Small intestine (tissue), 7 donors: Measurements from ENCODE around the gene HS6ST2. TPM values are rescaled to one million over a fixed set of nuclear protein-coding genes. Genes with fewer than 3 reads are reported as not detected.
A peak's percentile ranks its signal among the peaks of the same experiment; 100 is the strongest.

ENCODE experiments used
- DNase-seq, 2 donors: peaks; one replicate each; pipeline versions ENCODE4 v3.0.0 to v3.0.0-alpha.2; 2013
- FAIRE-seq: peaks from 2 replicates; lab custom pipeline; 2012; peaks lifted over from hg19 to GRCh38; lab: Jason Lieb, UNC
- H3K27ac ChIP-seq, 3 donors: one replicate each; pipeline ENCODE4 v1.5.1; 2013; ENCODE audit warnings: low read length in 2 of 3, mild to moderate bottlenecking in 2 of 3, control low read depth in 1 of 3, inconsistent platforms in 1 of 3, low read depth in 1 of 3, moderate library complexity in 1 of 3
- H3K27me3 ChIP-seq, 3 donors: one replicate each; pipeline ENCODE4 v1.6.1; 2013; ENCODE audit warnings: low read length in 3 of 3, inconsistent platforms in 1 of 3; ENCODE audit not compliant: control insufficient read depth in 3 of 3, insufficient read depth in 3 of 3
- H3K36me3 ChIP-seq, 3 donors: one replicate each; pipeline ENCODE4 v1.6.1; 2013; ENCODE audit warnings: low read length in 3 of 3, inconsistent platforms in 1 of 3, low read depth in 1 of 3, mild to moderate bottlenecking in 1 of 3, moderate library complexity in 1 of 3; ENCODE audit not compliant: control insufficient read depth in 3 of 3, insufficient read depth in 2 of 3
- H3K4me1 ChIP-seq, 3 donors: one replicate each; pipeline ENCODE4 v1.6.1; 2013; ENCODE audit warnings: low read length in 2 of 3, inconsistent platforms in 1 of 3, low read depth in 1 of 3, mild to moderate bottlenecking in 1 of 3, moderate library complexity in 1 of 3; ENCODE audit not compliant: control insufficient read depth in 3 of 3, insufficient read depth in 2 of 3
- H3K4me3 ChIP-seq, 3 donors: one replicate each; pipeline ENCODE4 v1.5.1; 2013; ENCODE audit warnings: low read length in 3 of 3, control low read depth in 1 of 3, inconsistent platforms in 1 of 3, low read depth in 1 of 3, mild to moderate bottlenecking in 1 of 3, moderate library complexity in 1 of 3
- H3K9me3 ChIP-seq, 2 donors: one replicate each; pipeline ENCODE4 v1.6.1; 2013; ENCODE audit warnings: low read depth in 1 of 2, low read length in 1 of 2; ENCODE audit not compliant: control insufficient read depth in 2 of 2, insufficient read depth in 1 of 2
- WGBS, 3 donors: extraction: QIAGEN DNeasy Blood & Tissue Kit; methylation state at CpG; one replicate each; pipeline ENCODE4 v1.1.7; 2013; 5-methylcytosine and 5-hydroxymethylcytosine counted together
- polyA plus RNA-seq, 4 donors: library from polyadenylated mRNA; stranded (reverse) in 3 of 4; unstranded in 1 of 4; fragments of 200-250 nt in 3 of 4; fragments of 120-200 nt in 1 of 4; gene quantifications; one replicate each; pipeline versions ENCODE4 v1.2.1 to v1.2.3, GENCODE V29; 2013
- donor health status: healthy with polysubstance abuse.
- donor health status: control.
- donor health status: control.
- donor health status: Bipolar disorder and iron deficiency.
- donor health status: healthy.

The HS6ST2 gene
- polyA plus RNA-seq, 4 donors, result 0.12 to 0.55 TPM; not detected in 2

- DNase-seq, result no peak
- no peaks in the 10 kb centered on the region for H3K27me3 ChIP-seq
- 70 to 88% (median 78%) methylated on average over 5 of the region's 5 CpGs for WGBS, 3 donors
- no peak overlapping the region for H3K4me3 ChIP-seq
- H3K36me3 ChIP-seq, result no peaks in the 10 kb centered on the region
- no peaks in the 10 kb centered on the region for H3K4me1 ChIP-seq
- no peak overlapping the region for H3K27ac ChIP-seq
- FAIRE-seq, result no peak
- H3K9me3 ChIP-seq, result no peaks in the 10 kb centered on the region
Measured at GRCh38 chrX:132613801-132614200, 344.6 kb downstream of the HS6ST2 start.

GRCh38 chrX:132612821-132613564 lies 345.4 kb downstream of the HS6ST2 start:
- Histone ChIP-seq H3K4me1 (no peaks in the 10 kb centered on the region), H3K9me3 (no peaks in the 10 kb centered on the region), H3K27ac (no peak overlapping the region), H3K4me3 (no peak overlapping the region), H3K36me3 (no peaks in the 10 kb centered on the region), H3K27me3 (no peaks in the 10 kb centered on the region)
- FAIRE-seq (no peak), DNase-seq (peak; percentile 30 to 35)
- 51 to 63% (median 54%) methylated on average over 10 of the region's 10 CpGs for WGBS, 3 donors

- Histone ChIP-seq H3K4me1 (no peaks in the 10 kb centered on the region), H3K9me3 (no peaks in the 10 kb centered on the region), H3K27me3 (peaks cover 0 to 3% (median 0%) of the 10 kb centered on the region in 3 donors), H3K27ac (no peak overlapping the region), H3K4me3 (no peak overlapping the region), H3K36me3 (no peaks in the 10 kb centered on the region)
- WGBS, 3 donors, result 75 to 89% (median 82%) methylated on average over 4 of the region's 4 CpGs
- no peak for FAIRE-seq
- DNase-seq, result no peak
Measured at GRCh38 chrX:132610536-132610935, 347.9 kb downstream of the HS6ST2 start.

GRCh38 chrX:132609362-132609848 lies 349.0 kb downstream of the HS6ST2 start:
- FAIRE-seq (no peak), DNase-seq (no peak)
- no peak overlapping the region for H3K27ac ChIP-seq
- H3K4me3 ChIP-seq, result no peak overlapping the region
- peaks cover 0 to 3% (median 0%) of the 10 kb centered on the region in 3 donors for H3K27me3 ChIP-seq
- WGBS, 3 donors, result 71 to 76% (median 74%) methylated on average over 1 of the region's 1 CpG
- no peaks in the 10 kb centered on the region for H3K36me3 ChIP-seq
- no peaks in the 10 kb centered on the region for H3K9me3 ChIP-seq
- no peaks in the 10 kb centered on the region for H3K4me1 ChIP-seq

- no peaks in the 10 kb centered on the region for H3K9me3 ChIP-seq
- 62 to 79% (median 71%) methylated on average over 6 of the region's 6 CpGs for WGBS, 3 donors
- H3K27me3 ChIP-seq, result peaks cover 0 to 3% (median 0%) of the 10 kb centered on the region in 3 donors
- no peak for DNase-seq
- H3K36me3 ChIP-seq, result no peaks in the 10 kb centered on the region
- H3K4me3 ChIP-seq, result no peak overlapping the region
- no peaks in the 10 kb centered on the region for H3K4me1 ChIP-seq
- no peak overlapping the region for H3K27ac ChIP-seq
- no peak for FAIRE-seq
Measured at GRCh38 chrX:132603700-132604286, 354.6 kb downstream of the HS6ST2 start.

GRCh38 chrX:132602701-132603100 lies 355.7 kb downstream of the HS6ST2 start:
- DNase-seq (no peak), FAIRE-seq (no peak)
- H3K27ac ChIP-seq, result no peak overlapping the region
- peaks cover 0 to 3% (median 0%) of the 10 kb centered on the region in 3 donors for H3K27me3 ChIP-seq
- H3K4me3 ChIP-seq, result no peak overlapping the region
- no peaks in the 10 kb centered on the region for H3K36me3 ChIP-seq
- 54 to 70% (median 56%) methylated on average over 4 of the region's 4 CpGs for WGBS, 3 donors
- no peaks in the 10 kb centered on the region for H3K4me1 ChIP-seq
- no peaks in the 10 kb centered on the region for H3K9me3 ChIP-seq

- Histone ChIP-seq H3K36me3 (no peaks in the 10 kb centered on the region), H3K27ac (no peak overlapping the region), H3K4me3 (no peak overlapping the region), H3K4me1 (peaks cover 0 to 3% (median 0%) of the 10 kb centered on the region in 3 donors), H3K27me3 (no peaks in the 10 kb centered on the region), H3K9me3 (no peaks in the 10 kb centered on the region)
- 68 to 80% (median 71%) methylated on average over 3 of the region's 3 CpGs for WGBS, 3 donors
- DNase-seq (no peak), FAIRE-seq (no peak)
Measured at GRCh38 chrX:132594999-132595398, 363.4 kb downstream of the HS6ST2 start.

GRCh38 chrX:132594129-132594528 lies 364.3 kb downstream of the HS6ST2 start:
- FAIRE-seq, result no peak
- Histone ChIP-seq H3K4me3 (no peak overlapping the region), H3K4me1 (peaks cover 0 to 3% (median 0%) of the 10 kb centered on the region in 3 donors), H3K36me3 (no peaks in the 10 kb centered on the region), H3K27ac (no peak overlapping the region), H3K9me3 (no peaks in the 10 kb centered on the region), H3K27me3 (no peaks in the 10 kb centered on the region)
- 32 to 76% (median 48%) methylated on average over 5 of the region's 5 CpGs for WGBS, 3 donors
- DNase-seq, result peak; percentile 57 to 77
